GM19099 (cell line): Measurements from ENCODE around the gene CAMSAP2.

Experiments
- POLR2A ChIP-seq: IDR thresholded peaks from 3 replicates; pipeline ENCODE4 v1.6.1; 2011; ENCODE audit warnings: low read depth; ENCODE audit not compliant: insufficient read length; ENCODE audit errors: extremely low read depth

Gene CAMSAP2

GRCh38 chr1:200849430-200849829 is 110.7 kb downstream of the CAMSAP2 start:
- TF ChIP-seq POLR2A, result no peak

GRCh38 chr1:200850554-200850953 is 111.9 kb downstream of the CAMSAP2 start:
- no peak for TF ChIP-seq POLR2A

GRCh38 chr1:200856716-200857357 is 118.1 kb downstream of the CAMSAP2 start:
- TF ChIP-seq POLR2A, result no peak

- TF ChIP-seq POLR2A, result no peak
Measured at GRCh38 chr1:200857804-200858203, 119.1 kb downstream of the CAMSAP2 start.

GRCh38 chr1:200861937-200862647 is 123.4 kb downstream of the CAMSAP2 start:
- TF ChIP-seq POLR2A, result no peak

- no peak for TF ChIP-seq POLR2A
Measured at GRCh38 chr1:200862713-200863415, 124.2 kb downstream of the CAMSAP2 start.

GRCh38 chr1:200866116-200866515 is 127.4 kb downstream of the CAMSAP2 start:
- no peak for TF ChIP-seq POLR2A

- no peak for TF ChIP-seq POLR2A
Measured at GRCh38 chr1:200866521-200866920, 127.8 kb downstream of the CAMSAP2 start.

GRCh38 chr1:200867018-200867811 is 128.5 kb downstream of the CAMSAP2 start:
- TF ChIP-seq POLR2A, result no peak

GRCh38 chr1:200869376-200869752 is 130.7 kb downstream of the CAMSAP2 start:
- no peak for TF ChIP-seq POLR2A

GRCh38 chr1:200869753-200870391 is 131.2 kb downstream of the CAMSAP2 start:
- TF ChIP-seq POLR2A, result peak; percentile 62

GRCh38 chr1:200872446-200873115 is 133.9 kb downstream of the CAMSAP2 start, which contains the start of gene GPR25:
Gene GPR25 (plus strand): TSS chr1:200872981. CDS start chr1:200873038, 57 bp downstream.
- TF ChIP-seq POLR2A, result no peak

- TF ChIP-seq POLR2A, result no peak
Measured at GRCh38 chr1:200873116-200873670, 134.5 kb downstream of the CAMSAP2 start.

GRCh38 chr1:200873671-200874397 is 135.1 kb downstream of the CAMSAP2 start:
- TF ChIP-seq POLR2A, result no peak

- no peak for TF ChIP-seq POLR2A
Measured at GRCh38 chr1:200874694-200875093, 136.0 kb downstream of the CAMSAP2 start.
